ENCODE results near the gene AFG1L. TPM values are rescaled to one million over a fixed set of nuclear protein-coding genes. Genes with fewer than 3 reads are reported as not detected.

Gene AFG1L
- total RNA-seq, 1 experiment from 2014 or later: 4.9 TPM

DNA sequence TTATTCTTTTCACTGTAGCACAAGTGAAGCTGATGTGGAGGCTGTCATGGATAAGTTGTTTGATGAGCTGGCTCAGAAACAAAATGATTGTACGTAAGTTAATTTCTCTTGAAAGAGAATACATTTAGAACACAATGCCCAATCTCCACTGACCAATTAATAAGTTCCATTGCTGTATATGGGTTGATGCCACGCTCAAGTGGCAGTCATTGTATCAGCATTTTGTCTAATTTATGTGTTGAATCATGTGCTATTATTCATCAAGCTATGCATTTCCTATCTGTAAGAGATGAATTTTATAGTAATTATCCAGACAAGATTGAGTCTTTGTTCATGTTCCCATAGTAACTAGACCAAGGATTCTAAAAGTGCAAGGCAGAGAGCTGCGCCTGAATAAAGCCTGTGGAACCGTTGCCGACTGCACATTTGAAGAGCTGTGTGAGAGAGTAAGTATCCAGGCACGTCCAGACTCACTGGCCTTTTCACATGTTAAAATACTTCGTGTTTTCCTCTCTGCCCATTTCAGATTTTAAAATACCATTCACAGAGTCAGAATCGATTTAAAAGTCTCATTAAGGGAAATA lies 182.1 kb downstream of the AFG1L start:
- CTCF ChIA-PET: interaction anchor here (3.9 kb wide), 1 partner anchor 15 kb away, joined by 16 read pairs; no protein-coding TSS in a partner anchor
- Histone ChIP-seq H3K4me2 (ENCODE audit: low read length) (no peak overlapping the region), H3K9ac (ENCODE audit: low read length) (no peak overlapping the region), H3K27me3 (ENCODE audit: insufficient read depth, low read length) (no peaks in the 10 kb centered on the region), H3K4me3 (replicated peaks in 1 of 2; ENCODE audit: low read depth in 1 of 2, low read length in 2 of 2) (no peak overlapping the region), H3K9me3 (ENCODE audit: control insufficient read depth in 1 of 2, insufficient read depth in 1 of 2, low read depth in 1 of 2, low read length in 2 of 2) (no peaks in the 10 kb centered on the region; a peak in 1 of 4 replicates), H3K4me1 (ENCODE audit: control insufficient read depth in 1 of 2, insufficient read depth in 2 of 2, low read length in 2 of 2) (no peaks in the 10 kb centered on the region), H3K79me2 (ENCODE audit: insufficient read depth, low read length) (no peaks in the 10 kb centered on the region), H3K27ac (ENCODE audit: low read depth, low read length) (no peak overlapping the region), H4K20me1 (ENCODE audit: insufficient read depth) (no peaks in the 10 kb centered on the region), H3K9me2 (ENCODE audit: insufficient read depth) (no peaks in the 10 kb centered on the region), H3K36me3 (ENCODE audit: control insufficient read depth in 1 of 2, insufficient read depth in 2 of 2, low read length in 2 of 2) (no peaks in the 10 kb centered on the region), H2AFZ (ENCODE audit: low read depth, low read length, poor library complexity, severe bottlenecking) (no peak overlapping the region)
- POLR2A ChIA-PET: no interaction called here
- BruUV-seq (replicated peaks): no TSS peak
- no peak for TF ChIP-seq TCF7L2 (IDR thresholded peaks at IDR 0.05; ENCODE audit: borderline replicate concordance, extremely low read depth, insufficient read depth, insufficient read length)
- TF ChIP-seq SRF (IDR thresholded peaks at IDR 0.05; ENCODE audit: low read depth): no peak
- ATAC-seq: no peak
- no peak for DNase-seq (ENCODE audit: low read depth, low spot score)
- intact Hi-C loops (cut with micrococcal nuclease): no loop called here
- RAD21 ChIA-PET (ENCODE audit: low non-redundant PET in 1 of 2, low total read pairs in 2 of 2, uncharacterized antibody in 2 of 2, unreplicated experiment in 2 of 2): no interaction called here

DNA sequence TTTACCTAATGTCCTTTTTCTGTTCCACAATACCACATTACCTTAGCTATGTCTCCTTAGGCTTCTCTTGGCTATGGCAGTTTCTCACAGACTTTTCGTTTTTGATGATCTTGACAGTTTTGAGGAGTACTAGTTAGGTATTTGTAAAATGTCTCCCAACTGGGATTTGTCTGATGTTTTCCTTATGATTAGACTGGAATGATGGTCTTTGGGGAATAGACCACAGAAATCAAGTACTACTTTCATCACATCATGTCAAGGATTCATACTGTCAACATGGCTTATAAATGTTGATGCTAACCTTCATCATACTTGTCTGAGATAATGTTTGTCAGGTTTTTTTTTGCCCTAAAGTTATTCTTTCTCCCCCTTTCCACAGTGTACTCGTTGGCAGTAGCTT lies 187.7 kb downstream of the AFG1L start:
- BruUV-seq (replicated peaks): no TSS peak
- Histone ChIP-seq H3K27ac (ENCODE audit: low read depth, low read length) (no peak overlapping the region), H3K4me1 (ENCODE audit: control insufficient read depth in 1 of 2, insufficient read depth in 2 of 2, low read length in 2 of 2) (no peaks in the 10 kb centered on the region), H3K9me2 (ENCODE audit: insufficient read depth) (no peaks in the 10 kb centered on the region; the same call in 1 of the 2 replicates), H4K20me1 (ENCODE audit: insufficient read depth) (no peaks in the 10 kb centered on the region), H2AFZ (ENCODE audit: low read depth, low read length, poor library complexity, severe bottlenecking) (no peak overlapping the region), H3K4me3 (replicated peaks in 1 of 2; ENCODE audit: low read depth in 1 of 2, low read length in 2 of 2) (no peak overlapping the region), H3K4me2 (ENCODE audit: low read length) (no peak overlapping the region), H3K9ac (ENCODE audit: low read length) (no peak overlapping the region), H3K79me2 (ENCODE audit: insufficient read depth, low read length) (no peaks in the 10 kb centered on the region), H3K27me3 (ENCODE audit: insufficient read depth, low read length) (no peaks in the 10 kb centered on the region), H3K9me3 (ENCODE audit: control insufficient read depth in 1 of 2, insufficient read depth in 1 of 2, low read depth in 1 of 2, low read length in 2 of 2) (no peaks in the 10 kb centered on the region; a peak in 1 of 4 replicates), H3K36me3 (ENCODE audit: control insufficient read depth in 1 of 2, insufficient read depth in 2 of 2, low read length in 2 of 2) (no peaks in the 10 kb centered on the region)
- no peak for ATAC-seq
- no peak for DNase-seq (ENCODE audit: low read depth, low spot score)
- RAD21 ChIA-PET (ENCODE audit: low non-redundant PET in 1 of 2, low total read pairs in 2 of 2, uncharacterized antibody in 2 of 2, unreplicated experiment in 2 of 2): no interaction called here
- POLR2A ChIA-PET: no interaction called here
- TF ChIP-seq CBX3 (IDR thresholded peaks at IDR 0.05; ENCODE audit: low read depth): no peak
- no peak for TF ChIP-seq CEBPB (IDR thresholded peaks at IDR 0.05; ENCODE audit: low read depth)
- no peak for TF ChIP-seq POLR2A (IDR thresholded peaks at IDR 0.05; ENCODE audit: borderline replicate concordance, extremely low read depth, insufficient read depth, insufficient read length)
- TF ChIP-seq RAD21 (IDR thresholded peaks at IDR 0.05; ENCODE audit: low read depth): no peak
- TF ChIP-seq ZNF274 (IDR thresholded peaks at IDR 0.05; ENCODE audit: low read depth, low read length): no peak
- TF ChIP-seq SRF (IDR thresholded peaks at IDR 0.05; ENCODE audit: low read depth): no peak
- TF ChIP-seq JUND (IDR thresholded peaks at IDR 0.05): no peak
- no peak for TF ChIP-seq SP1 (IDR thresholded peaks at IDR 0.05; ENCODE audit: low read depth)
- no peak for TF ChIP-seq FOSL1 (IDR thresholded peaks at IDR 0.05; ENCODE audit: low read depth)
- TF ChIP-seq YY1 (IDR thresholded peaks at IDR 0.05; ENCODE audit: extremely low read depth, insufficient replicate concordance, low read depth, low read length): no peak
- no peak for TF ChIP-seq EZH2 (IDR thresholded peaks at IDR 0.05)
- CTCF ChIA-PET: interaction anchor here (2.6 kb wide), 1 partner anchor 10 kb away, joined by 8 read pairs; no protein-coding TSS in a partner anchor
- intact Hi-C loops (cut with micrococcal nuclease): no loop called here

Measured in HCT116 (cell line).